Tibial nerve (tissue), 4 donors: ENCODE results near the gene MPND.

Source experiments
- EP300 ChIP-seq, 2 donors: sonication (generic); formaldehyde crosslinking; IDR thresholded peaks; one replicate each; pipeline ENCODE4 v1.6.1; 2017; ENCODE audit warnings: antibody characterized with exemption in 2 of 2, mild to moderate bottlenecking in 1 of 2
- TF ChIP-seq, protein P1 (sequence below), 5 experiments: fragments of 200-600 bp in 3 of 5; fragments of 450-650 bp in 2 of 5; sonication (generic) in 3 of 5; IDR thresholded peaks; one replicate each; pipeline ENCODE4 v1.5.1; 2016 to 2019; ENCODE audit warnings: antibody characterized with exemption in 5 of 5, mild to moderate bottlenecking in 3 of 5, moderate library complexity in 2 of 5

DNA sequence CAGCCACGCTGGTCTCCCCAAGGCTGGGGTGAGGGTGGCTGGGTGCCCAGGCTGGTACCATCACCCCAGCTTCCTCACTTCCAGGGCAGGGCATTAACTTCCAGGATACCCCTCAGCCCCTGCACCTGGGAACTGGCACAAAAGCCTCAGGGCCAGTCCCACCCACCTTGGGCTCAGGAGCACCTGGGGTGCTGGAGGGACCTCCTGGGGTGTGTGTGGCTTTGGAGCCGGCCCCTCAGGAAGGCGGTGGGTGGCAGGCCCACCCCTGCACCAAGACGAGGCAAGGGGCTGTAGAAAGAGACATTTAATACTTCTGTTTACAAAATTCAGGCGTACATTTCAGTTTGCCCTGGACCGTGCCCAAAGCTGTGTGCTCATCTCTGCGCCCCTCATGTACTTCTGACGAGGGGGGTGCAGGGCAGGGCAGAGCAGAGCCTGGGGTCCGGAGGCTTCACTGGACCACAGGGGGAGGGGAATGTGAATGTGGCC, 16.8 kb downstream of the MPND start:
- TF ChIP-seq EP300 (IDR thresholded peaks at IDR 0.05) = no peak
- TF ChIP-seq, protein P1, sequence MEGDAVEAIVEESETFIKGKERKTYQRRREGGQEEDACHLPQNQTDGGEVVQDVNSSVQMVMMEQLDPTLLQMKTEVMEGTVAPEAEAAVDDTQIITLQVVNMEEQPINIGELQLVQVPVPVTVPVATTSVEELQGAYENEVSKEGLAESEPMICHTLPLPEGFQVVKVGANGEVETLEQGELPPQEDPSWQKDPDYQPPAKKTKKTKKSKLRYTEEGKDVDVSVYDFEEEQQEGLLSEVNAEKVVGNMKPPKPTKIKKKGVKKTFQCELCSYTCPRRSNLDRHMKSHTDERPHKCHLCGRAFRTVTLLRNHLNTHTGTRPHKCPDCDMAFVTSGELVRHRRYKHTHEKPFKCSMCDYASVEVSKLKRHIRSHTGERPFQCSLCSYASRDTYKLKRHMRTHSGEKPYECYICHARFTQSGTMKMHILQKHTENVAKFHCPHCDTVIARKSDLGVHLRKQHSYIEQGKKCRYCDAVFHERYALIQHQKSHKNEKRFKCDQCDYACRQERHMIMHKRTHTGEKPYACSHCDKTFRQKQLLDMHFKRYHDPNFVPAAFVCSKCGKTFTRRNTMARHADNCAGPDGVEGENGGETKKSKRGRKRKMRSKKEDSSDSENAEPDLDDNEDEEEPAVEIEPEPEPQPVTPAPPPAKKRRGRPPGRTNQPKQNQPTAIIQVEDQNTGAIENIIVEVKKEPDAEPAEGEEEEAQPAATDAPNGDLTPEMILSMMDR (IDR thresholded peaks at IDR 0.05) = no peak
